ENCODE data around the gene LIPE. TPM values are rescaled to one million over a fixed set of nuclear protein-coding genes. Genes with fewer than 3 reads are reported as not detected.

LIPE gene
- polyA plus RNA-seq, 1 experiment, result 1.5 TPM

GRCh38 chr19:42436006-42436405, 8.8 kb upstream of the LIPE start:
- H3K4me3 ChIP-seq (ENCODE audit: low read depth, low read length), result no peak overlapping the region
- H3K9me3 ChIP-seq (ENCODE audit: control insufficient read depth, insufficient read depth, low read length), result no peaks in the 10 kb centered on the region
- TF ChIP-seq CTCF (IDR thresholded peaks at IDR 0.05; ENCODE audit: low read depth, low read length), result no peak
- POLR2A ChIA-PET, result no interaction called here
- H3K27ac ChIP-seq (ENCODE audit: low read depth, low read length), result no peak overlapping the region
- H3K27me3 ChIP-seq (ENCODE audit: control insufficient read depth, insufficient read depth, low read length), result peaks cover 9% of the 10 kb centered on the region
- CTCF ChIA-PET, result interaction anchor here (1.5 kb wide), 1 partner anchor 15 kb away, joined by 4 read pairs; no protein-coding TSS in a partner anchor
- DNase-seq (ENCODE audit: low read depth, low spot score), result no peak

- TF ChIP-seq CTCF (IDR thresholded peaks at IDR 0.05; ENCODE audit: low read depth, low read length), result no peak
- CTCF ChIA-PET, result interaction anchor here (0.7 to 0.8 kb wide), 2 partner anchors 11 to 38 kb away, joined by 3 to 4 read pairs; no protein-coding TSS in a partner anchor
- no peak overlapping the region for H3K4me3 ChIP-seq (ENCODE audit: low read depth, low read length)
- POLR2A ChIA-PET, result no interaction called here
- H3K9me3 ChIP-seq (ENCODE audit: control insufficient read depth, insufficient read depth, low read length), result no peaks in the 10 kb centered on the region
- no peak overlapping the region for H3K27ac ChIP-seq (ENCODE audit: low read depth, low read length)
- DNase-seq (ENCODE audit: low read depth, low spot score), result no peak
- H3K27me3 ChIP-seq (ENCODE audit: control insufficient read depth, insufficient read depth, low read length), result peaks cover 3% of the 10 kb centered on the region
These were observed 8.1 kb upstream of the LIPE start for GRCh38 chr19:42435316-42435715.

- Histone ChIP-seq H3K27ac (ENCODE audit: low read depth, low read length) (no peak overlapping the region), H3K27me3 (ENCODE audit: control insufficient read depth, insufficient read depth, low read length) (no peaks in the 10 kb centered on the region), H3K4me3 (ENCODE audit: low read depth, low read length) (no peak overlapping the region), H3K9me3 (ENCODE audit: control insufficient read depth, insufficient read depth, low read length) (no peaks in the 10 kb centered on the region)
- POLR2A ChIA-PET, result no interaction called here
- TF ChIP-seq CTCF (IDR thresholded peaks at IDR 0.05; ENCODE audit: low read depth, low read length), result peak; percentile 59
- no peak for DNase-seq (ENCODE audit: low read depth, low spot score)
- CTCF ChIA-PET, result interaction anchor here (0.9 to 1.8 kb wide), 3 partner anchors 16 to 187 kb away, joined by 3 to 5 read pairs (median 4); no protein-coding TSS in a partner anchor
These were observed 6.5 kb upstream of the LIPE start for GRCh38 chr19:42433503-42434260.

- TF ChIP-seq CTCF (IDR thresholded peaks at IDR 0.05; ENCODE audit: low read depth, low read length), result no peak
- Histone ChIP-seq H3K27ac (ENCODE audit: low read depth, low read length) (no peak overlapping the region), H3K4me3 (ENCODE audit: low read depth, low read length) (no peak overlapping the region), H3K9me3 (ENCODE audit: control insufficient read depth, insufficient read depth, low read length) (no peaks in the 10 kb centered on the region), H3K27me3 (ENCODE audit: control insufficient read depth, insufficient read depth, low read length) (no peaks in the 10 kb centered on the region)
- CTCF ChIA-PET, result interaction anchor here (2.1 kb wide), 1 partner anchor 9 kb away, joined by 10 read pairs; no protein-coding TSS in a partner anchor
- POLR2A ChIA-PET, result no interaction called here
- no peak for DNase-seq (ENCODE audit: low read depth, low spot score)
These were observed 4.3 kb upstream of the LIPE start for GRCh38 chr19:42431486-42431885.

- ChIA-PET CTCF (interaction anchor here (1.6 to 1.8 kb wide), 2 partner anchors 10 to 12 kb away, joined by 5 to 8 read pairs; no protein-coding TSS in a partner anchor), POLR2A (interaction anchor here (0.7 kb wide), 1 partner anchor 12 kb away, joined by 3 read pairs; no protein-coding TSS in a partner anchor)
- H3K27me3 ChIP-seq (ENCODE audit: control insufficient read depth, insufficient read depth, low read length), result peaks cover 4% of the 10 kb centered on the region
- no peak for TF ChIP-seq CTCF (IDR thresholded peaks at IDR 0.05; ENCODE audit: low read depth, low read length)
- H3K4me3 ChIP-seq (ENCODE audit: low read depth, low read length), result no peak overlapping the region
- DNase-seq (ENCODE audit: low read depth, low spot score), result no peak
- peaks cover 9% of the 10 kb centered on the region for H3K9me3 ChIP-seq (ENCODE audit: control insufficient read depth, insufficient read depth, low read length)
- H3K27ac ChIP-seq (ENCODE audit: low read depth, low read length), result no peak overlapping the region
These were observed 1.5 kb upstream of the LIPE start for GRCh38 chr19:42428676-42429075.
